Activated CD4-positive, alpha-beta T cell treated with anti-CD3 and anti-CD28 coated beads, Interleukin-2, amount 10 ng/mL, durations not matched to agents 7 days and 5 days (primary cell): ENCODE data around the gene IRAK2. TPM values are rescaled to one million over a fixed set of nuclear protein-coding genes. Genes with fewer than 3 reads are reported as not detected.

ENCODE experiments used
- CTCF ChIA-PET: fragments of 350-600 bp; sonication (Branson Sonifier 250); formaldehyde crosslinking; loops from one replicate; lab custom pipeline; 2021; ENCODE audit warnings: antibody characterized with exemption; lab: Charles Lee
- POLR2A ChIA-PET: fragments of 350-600 bp; sonication (Branson Sonifier 250); formaldehyde crosslinking; loops from one replicate; lab custom pipeline; 2021; ENCODE audit warnings: antibody characterized with exemption; lab: Charles Lee
- DNase-seq: peaks from one replicate; pipeline ENCODE4 v3.0.0-alpha.2; 2020
- H3K27ac Mint-ChIP-seq: one replicate; pipeline ENCODE4 v1.8.0; 2021; ENCODE audit warnings: mild to moderate bottlenecking, moderate library complexity, mixed read lengths
- H3K27me3 Mint-ChIP-seq: one replicate; pipeline ENCODE4 v1.8.0; 2021; ENCODE audit warnings: mixed read lengths
- H3K36me3 Mint-ChIP-seq: one replicate; pipeline ENCODE4 v1.8.0; 2021; ENCODE audit warnings: low read depth, mixed read lengths
- H3K4me1 Mint-ChIP-seq: one replicate; pipeline ENCODE4 v1.8.0; 2021; ENCODE audit warnings: mixed read lengths
- H3K4me3 Mint-ChIP-seq: one replicate; pipeline ENCODE4 v1.8.0; 2021; ENCODE audit warnings: mild to moderate bottlenecking, moderate library complexity, mixed read lengths
- H3K9me3 Mint-ChIP-seq: one replicate; pipeline ENCODE4 v1.8.0; 2021; ENCODE audit warnings: mixed read lengths
- total RNA-seq, 2 experiments: library from RNA; stranded (reverse); gene quantifications; one replicate each; pipeline ENCODE4 v1.2.3, GENCODE V29; 2021

IRAK2 gene
- total RNA-seq, 2 experiments from 2014 or later = 1.6 to 1.9 TPM

GRCh38 chr3:10238345-10239183 is 73.8 kb downstream of the IRAK2 start:
- peak; percentile 56 for DNase-seq
- H3K27me3 Mint-ChIP-seq = no peaks in the 10 kb centered on the region
- POLR2A ChIA-PET = no interaction called here
- peak overlapping the region; percentile 94 for H3K27ac Mint-ChIP-seq
- CTCF ChIA-PET = interaction anchor here (1.3 to 1.4 kb wide), 2 partner anchors 20 to 306 kb away, joined by 3 to 4 read pairs; no protein-coding TSS in a partner anchor
- peak overlapping the region; percentile 31 for H3K4me3 Mint-ChIP-seq
- peaks cover 13% of the 10 kb centered on the region for H3K9me3 Mint-ChIP-seq
- H3K4me1 Mint-ChIP-seq = peaks cover 53% of the 10 kb centered on the region
- peaks cover 28% of the 10 kb centered on the region for H3K36me3 Mint-ChIP-seq

GRCh38 chr3:10240799-10241198 is 76.1 kb downstream of the IRAK2 start:
- H3K36me3 Mint-ChIP-seq = peaks cover 47% of the 10 kb centered on the region
- H3K4me3 Mint-ChIP-seq = no peak overlapping the region

DNA sequence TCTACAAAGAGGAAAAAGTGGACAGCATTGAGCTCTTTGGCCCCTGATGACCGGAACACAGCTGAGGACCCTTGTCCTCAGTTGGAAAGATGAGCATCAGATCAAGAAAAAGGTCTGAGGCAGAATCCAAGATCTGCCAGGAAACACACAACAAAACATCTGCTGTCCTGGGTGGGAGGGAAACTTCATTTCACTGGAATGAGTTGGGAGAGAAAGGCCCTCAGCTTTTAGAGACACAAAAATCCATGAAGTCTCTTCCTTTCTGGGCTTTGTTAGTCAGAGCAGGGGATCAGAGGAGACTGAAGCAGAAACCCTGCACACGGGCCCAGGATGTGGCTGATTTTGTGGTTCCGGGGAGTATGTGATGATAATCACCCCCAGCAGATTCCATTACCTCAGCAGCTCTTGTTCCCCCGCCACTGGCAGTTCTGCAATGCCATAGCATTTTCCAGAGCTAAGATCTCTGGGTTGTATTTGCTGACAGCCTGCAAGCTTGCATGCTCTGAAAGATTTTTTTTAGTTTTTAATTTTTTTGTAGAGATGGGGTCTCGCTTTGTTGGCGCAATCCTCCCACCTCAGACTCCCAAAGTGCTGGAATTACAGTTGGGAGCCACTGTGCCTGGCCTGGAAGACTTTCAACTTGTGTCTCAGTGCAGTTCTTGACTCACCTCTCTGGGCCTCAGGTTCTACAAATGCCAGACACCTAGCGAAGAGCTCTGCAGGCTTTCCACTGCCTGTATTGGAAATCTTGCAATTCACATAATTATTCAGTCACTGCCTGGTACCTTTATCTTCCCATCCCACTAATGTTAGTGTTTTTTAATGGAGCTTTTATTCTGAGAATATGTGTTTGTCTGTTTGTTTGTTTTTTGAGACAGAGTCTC is 77.7 kb downstream of the IRAK2 start:
- peaks cover 27% of the 10 kb centered on the region for H3K9me3 Mint-ChIP-seq
- POLR2A ChIA-PET = interaction anchor here (1.0 kb wide), 1 partner anchor 56 kb away, joined by 4 read pairs; no protein-coding TSS in a partner anchor
- peak overlapping the region; percentile 59 for H3K4me3 Mint-ChIP-seq
- peaks cover 56% of the 10 kb centered on the region for H3K4me1 Mint-ChIP-seq
- CTCF ChIA-PET = interaction anchor here (0.8 to 1.3 kb wide), 4 partner anchors 21 to 77 kb away, joined by 3 to 6 read pairs (median 3); no protein-coding TSS in a partner anchor
- peak; percentile 92 for DNase-seq
- peaks cover 40% of the 10 kb centered on the region for H3K36me3 Mint-ChIP-seq
- peak overlapping the region; percentile 92 for H3K27ac Mint-ChIP-seq
- H3K27me3 Mint-ChIP-seq = no peaks in the 10 kb centered on the region

More at GRCh38 chr3:10240799-10241198, 76.1 kb downstream of the IRAK2 start:
- no peaks in the 10 kb centered on the region for H3K27me3 Mint-ChIP-seq
- ChIA-PET POLR2A (no interaction called here), CTCF (interaction anchor here (1.8 kb wide), 1 partner anchor 53 kb away, joined by 4 read pairs; no protein-coding TSS in a partner anchor)
- peaks cover 58% of the 10 kb centered on the region for H3K4me1 Mint-ChIP-seq
- H3K9me3 Mint-ChIP-seq = peaks cover 31% of the 10 kb centered on the region
- peak overlapping the region; percentile 54 for H3K27ac Mint-ChIP-seq
- no peak for DNase-seq

GRCh38 chr3:10244009-10244408 is 79.3 kb downstream of the IRAK2 start:
- no peak for DNase-seq
- ChIA-PET POLR2A (interaction anchor here (0.6 kb wide), 1 partner anchor 19 kb away, joined by 3 read pairs; no protein-coding TSS in a partner anchor), CTCF (interaction anchor here (0.5 to 1.3 kb wide), 2 partner anchors 58 to 63 kb away, joined by 3 read pairs; no protein-coding TSS in a partner anchor)
- H3K4me1 Mint-ChIP-seq = peaks cover 49% of the 10 kb centered on the region
- H3K4me3 Mint-ChIP-seq = no peak overlapping the region
- H3K36me3 Mint-ChIP-seq = peaks cover 36% of the 10 kb centered on the region
- no peaks in the 10 kb centered on the region for H3K27me3 Mint-ChIP-seq
- H3K27ac Mint-ChIP-seq = no peak overlapping the region
- H3K9me3 Mint-ChIP-seq = peaks cover 24% of the 10 kb centered on the region

DNA sequence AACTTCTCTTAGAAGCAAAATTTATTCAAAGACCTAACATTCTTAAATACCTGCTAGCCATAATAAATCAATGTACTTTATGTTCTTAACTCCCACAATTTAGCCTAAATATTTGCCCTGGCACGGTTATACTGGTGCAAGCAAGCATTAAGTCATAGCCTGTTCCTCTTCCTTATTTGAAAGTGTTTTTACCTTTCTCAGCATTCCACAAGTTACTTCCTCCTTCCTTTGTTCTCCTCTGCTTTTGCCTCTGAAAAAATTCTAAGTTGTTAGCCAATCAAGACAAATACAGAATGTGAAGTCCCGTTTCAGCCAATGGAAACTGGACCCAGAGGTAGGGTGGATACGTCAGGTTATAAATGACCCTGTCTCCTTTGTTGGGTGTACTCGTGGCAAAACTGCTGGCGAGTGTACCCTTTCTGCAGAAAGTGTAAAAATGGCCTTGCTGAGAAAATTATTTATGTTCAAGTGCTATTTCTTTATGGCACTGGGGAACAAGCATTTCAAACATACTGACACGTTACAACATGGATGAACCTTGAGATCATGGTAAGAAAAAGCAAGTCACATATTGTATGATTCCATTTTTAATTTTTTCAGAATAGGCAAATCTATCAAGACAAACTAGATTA is 80.5 kb downstream of the IRAK2 start:
- Mint-ChIP-seq H3K36me3 (peaks cover 41% of the 10 kb centered on the region), H3K27ac (no peak overlapping the region), H3K4me1 (peaks cover 51% of the 10 kb centered on the region), H3K4me3 (no peak overlapping the region), H3K27me3 (no peaks in the 10 kb centered on the region), H3K9me3 (peaks cover 24% of the 10 kb centered on the region)
- ChIA-PET CTCF (interaction anchor here (1.0 kb wide), 1 partner anchor 53 kb away, joined by 3 read pairs; no protein-coding TSS in a partner anchor), POLR2A (no interaction called here)
- no peak for DNase-seq

- peak overlapping the region; percentile 95 for H3K27ac Mint-ChIP-seq
- ChIA-PET POLR2A (interaction anchor here (0.6 kb wide), 1 partner anchor 104 kb away, joined by 5 read pairs; no protein-coding TSS in a partner anchor), CTCF (interaction anchor here (0.6 to 1.7 kb wide), 11 partner anchors 10 to 471 kb away, joined by 3 to 6 read pairs (median 3); no protein-coding TSS in a partner anchor)
- H3K27me3 Mint-ChIP-seq = no peaks in the 10 kb centered on the region
- DNase-seq = no peak
- peaks cover 59% of the 10 kb centered on the region for H3K36me3 Mint-ChIP-seq
- peak overlapping the region; percentile 69 for H3K4me3 Mint-ChIP-seq
- H3K9me3 Mint-ChIP-seq = peaks cover 24% of the 10 kb centered on the region
- H3K4me1 Mint-ChIP-seq = peaks cover 51% of the 10 kb centered on the region
Observed at GRCh38 chr3:10247679-10248183, 83.0 kb downstream of the IRAK2 start.

- ChIA-PET CTCF (interaction anchor here (0.7 to 1.7 kb wide), 11 partner anchors 10 to 471 kb away, joined by 3 to 6 read pairs (median 3); no protein-coding TSS in a partner anchor), POLR2A (interaction anchor here (0.6 kb wide), 1 partner anchor 104 kb away, joined by 5 read pairs; no protein-coding TSS in a partner anchor)
- Mint-ChIP-seq H3K4me1 (peaks cover 49% of the 10 kb centered on the region), H3K27ac (peak within 1 kb of the TSS; percentile 95), H3K27me3 (no peaks in the 10 kb centered on the region), H3K4me3 (peak within 1 kb of the TSS; percentile 96), H3K9me3 (peaks cover 24% of the 10 kb centered on the region), H3K36me3 (peaks cover 63% of the 10 kb centered on the region)
- peak; percentile 97 for DNase-seq
Observed at GRCh38 chr3:10248184-10248983, 83.7 kb downstream of the IRAK2 start, which contains the start of gene TATDN2. Gene TATDN2 (plus strand): TSS chr3:10248459. CDS start chr3:10249201, 742 bp downstream.

GRCh38 chr3:10248984-10249748 is 84.4 kb downstream of the IRAK2 start:
- peak; percentile 54 for DNase-seq

GRCh38 chr3:10249833-10250232 is 85.1 kb downstream of the IRAK2 start:
- DNase-seq = no peak
- Mint-ChIP-seq H3K27me3 (no peaks in the 10 kb centered on the region), H3K4me3 (peak overlapping the region; percentile 96), H3K27ac (peak overlapping the region; percentile 91), H3K4me1 (peaks cover 57% of the 10 kb centered on the region), H3K9me3 (peaks cover 15% of the 10 kb centered on the region), H3K36me3 (peaks cover 66% of the 10 kb centered on the region)
- CTCF ChIA-PET = interaction anchor here (0.7 to 2.8 kb wide), 4 partner anchors 14 to 184 kb away, joined by 3 to 12 read pairs (median 4); no protein-coding TSS in a partner anchor
- POLR2A ChIA-PET = interaction anchor here (0.7 kb wide), 1 partner anchor 299 kb away, joined by 4 read pairs; no protein-coding TSS in a partner anchor

More at GRCh38 chr3:10248984-10249748, 84.4 kb downstream of the IRAK2 start:
- POLR2A ChIA-PET = interaction anchor here (0.7 kb wide), 1 partner anchor 299 kb away, joined by 4 read pairs; no protein-coding TSS in a partner anchor
- H3K27ac Mint-ChIP-seq = peak overlapping the region; percentile 91
- peaks cover 20% of the 10 kb centered on the region for H3K9me3 Mint-ChIP-seq
- H3K27me3 Mint-ChIP-seq = no peaks in the 10 kb centered on the region
- peak overlapping the region; percentile 96 for H3K4me3 Mint-ChIP-seq
- CTCF ChIA-PET = interaction anchor here (0.7 to 2.8 kb wide), 5 partner anchors 15 to 183 kb away, joined by 3 to 12 read pairs (median 5); no protein-coding TSS in a partner anchor
- H3K4me1 Mint-ChIP-seq = peaks cover 51% of the 10 kb centered on the region
- H3K36me3 Mint-ChIP-seq = peaks cover 65% of the 10 kb centered on the region

DNA sequence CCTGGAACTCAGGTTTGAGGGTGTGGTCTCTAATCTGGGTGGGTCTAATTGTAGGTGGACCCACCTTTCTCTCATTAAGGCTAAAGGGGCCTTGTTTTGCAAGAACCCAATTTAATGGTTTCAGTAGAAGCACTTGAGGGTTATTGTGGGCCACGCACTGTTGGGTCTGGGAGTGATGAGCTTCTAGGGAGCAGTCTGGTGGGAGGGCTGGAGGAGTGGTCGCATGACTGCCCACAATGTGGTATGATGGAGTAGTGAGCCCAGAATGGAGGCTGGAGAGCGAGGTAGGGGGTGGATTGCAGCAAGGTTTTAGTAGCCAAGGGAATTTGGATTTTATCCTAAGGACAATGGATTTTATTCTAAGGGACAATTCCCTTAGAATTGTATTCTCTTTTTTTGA is 86.3 kb downstream of the IRAK2 start:
- peak overlapping the region; percentile 96 for H3K4me3 Mint-ChIP-seq
- ChIA-PET POLR2A (no interaction called here), CTCF (interaction anchor here (0.9 to 2.8 kb wide), 2 partner anchors 13 to 14 kb away, joined by 3 to 12 read pairs; no protein-coding TSS in a partner anchor)
- H3K36me3 Mint-ChIP-seq = peaks cover 67% of the 10 kb centered on the region
- H3K9me3 Mint-ChIP-seq = peaks cover 6% of the 10 kb centered on the region
- H3K4me1 Mint-ChIP-seq = peaks cover 68% of the 10 kb centered on the region
- no peaks in the 10 kb centered on the region for H3K27me3 Mint-ChIP-seq
- peak overlapping the region; percentile 47 for H3K27ac Mint-ChIP-seq
- no peak for DNase-seq
